Islet of Langerhans (tissue), 1 donor: ENCODE results near the gene NDUFAF4.

Experiments
- FAIRE-seq: peaks from one replicate; lab custom pipeline; 2011; peaks lifted over from hg19 to GRCh38; lab: Jason Lieb, UNC

The NDUFAF4 gene

DNA sequence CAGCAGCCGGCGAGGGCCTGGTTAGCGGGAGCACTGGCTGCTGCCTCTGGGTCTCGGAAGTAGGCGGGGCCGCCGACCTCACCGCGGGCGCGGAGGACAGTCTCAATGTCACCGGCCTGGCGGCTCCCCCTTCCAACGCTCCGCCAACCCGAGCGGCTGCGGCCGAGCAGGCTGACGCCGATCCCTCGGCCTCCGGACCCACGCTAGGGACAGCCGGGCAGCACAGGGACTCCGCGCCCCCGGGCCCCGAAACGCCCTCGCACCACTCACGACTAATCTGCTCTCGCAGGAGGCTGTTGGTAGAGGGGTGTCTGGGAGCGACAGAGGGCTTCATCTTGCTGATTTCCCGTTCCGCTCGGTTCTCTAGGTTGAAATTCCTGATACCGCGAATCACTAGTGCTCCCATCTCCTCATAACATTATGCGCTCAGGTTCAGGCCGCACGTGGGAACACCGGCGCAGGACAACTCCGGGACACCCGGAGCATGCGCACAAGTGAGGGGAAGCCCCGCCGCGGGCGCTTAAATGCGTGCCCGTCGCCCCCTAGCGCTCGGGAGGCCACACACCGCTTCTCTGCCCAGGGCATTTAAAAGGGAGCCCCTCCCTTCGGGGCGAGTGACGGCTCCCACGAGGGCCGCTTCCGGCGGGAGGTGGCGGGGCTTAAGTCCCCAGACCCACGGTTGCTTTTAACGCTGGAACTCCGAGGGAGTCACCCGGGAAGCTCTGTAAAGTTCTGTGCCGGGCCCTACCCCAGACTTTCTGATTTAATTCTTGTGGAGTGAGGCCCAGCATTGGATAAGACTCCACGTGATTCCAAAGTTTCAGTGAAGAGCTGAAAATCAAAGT lies at the start of gene NDUFAF4:
Gene NDUFAF4 (minus strand): TSS at position 496 of the 845 bp plus-strand sequence. CDS start 90 bp downstream, at position 406.
- FAIRE-seq: no peak

DNA sequence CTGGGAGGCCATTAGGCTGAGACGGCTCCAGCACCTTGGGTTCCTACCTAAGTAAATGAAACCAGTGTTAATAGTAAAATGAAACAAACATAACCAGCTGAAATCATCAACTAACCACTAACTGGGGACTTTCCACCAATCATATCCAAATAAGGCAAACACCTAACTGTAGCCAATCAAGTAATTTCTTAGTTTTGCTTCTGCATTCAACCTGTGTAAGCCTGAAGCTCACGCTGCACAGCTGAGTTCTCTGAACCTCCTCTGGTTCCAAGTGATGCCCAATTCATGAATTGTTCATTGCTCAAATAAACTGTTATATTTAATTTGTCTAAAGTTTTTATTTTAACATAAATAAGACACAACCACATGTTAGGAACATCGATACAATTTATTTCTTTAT lies 49.4 kb upstream of the NDUFAF4 start:
- FAIRE-seq: peak; percentile 78

DNA sequence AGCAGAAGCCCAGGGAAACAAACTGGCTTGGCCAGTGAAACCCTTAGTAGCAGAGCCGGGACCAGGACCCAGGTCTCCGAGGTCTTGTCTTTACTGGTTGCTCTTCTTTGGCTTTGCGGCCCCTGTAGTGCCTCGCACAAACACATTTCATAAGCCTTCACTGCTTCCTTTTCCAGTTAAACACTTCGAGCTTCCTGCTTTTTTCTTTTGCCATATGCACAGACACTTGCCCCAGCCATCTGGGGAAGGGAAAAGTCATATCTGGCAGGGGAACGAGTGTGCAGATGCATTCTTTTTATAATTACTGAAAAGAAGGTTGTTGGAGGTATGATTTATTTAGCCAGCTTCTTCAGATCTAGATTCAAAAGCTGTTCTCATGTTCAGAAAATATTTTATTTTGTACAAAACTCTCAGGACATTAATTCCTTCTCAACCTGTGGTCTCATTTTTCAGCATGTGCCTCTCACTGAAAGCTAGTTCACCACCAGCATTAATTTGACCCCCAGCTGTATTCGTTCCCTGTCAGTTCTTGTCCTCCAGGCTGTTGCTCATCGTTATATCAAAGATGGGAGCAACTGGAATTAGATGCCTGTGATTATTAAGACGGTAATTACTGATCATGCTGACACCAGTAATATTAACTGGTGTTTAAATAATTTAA lies 46.0 kb upstream of the NDUFAF4 start:
- no peak for FAIRE-seq

DNA sequence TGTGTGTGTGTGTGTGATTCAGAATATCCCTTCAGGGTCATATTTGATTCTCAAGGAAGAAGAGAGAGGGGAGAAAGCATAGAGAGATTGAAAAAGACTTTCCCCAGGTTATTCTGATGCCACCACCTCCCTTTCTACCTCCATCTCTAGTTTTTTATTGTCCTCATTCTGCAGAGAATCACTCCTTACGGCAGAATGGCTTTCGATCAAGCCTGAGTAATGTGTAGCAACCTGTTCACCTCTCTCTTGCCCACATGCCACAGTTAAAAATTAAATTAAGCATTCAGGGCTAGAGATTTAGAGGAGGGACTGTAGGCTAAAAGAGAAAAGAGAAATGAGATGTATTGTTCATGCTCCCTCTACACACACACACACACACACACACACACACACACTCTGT lies 45.0 kb upstream of the NDUFAF4 start:
- no peak for FAIRE-seq

DNA sequence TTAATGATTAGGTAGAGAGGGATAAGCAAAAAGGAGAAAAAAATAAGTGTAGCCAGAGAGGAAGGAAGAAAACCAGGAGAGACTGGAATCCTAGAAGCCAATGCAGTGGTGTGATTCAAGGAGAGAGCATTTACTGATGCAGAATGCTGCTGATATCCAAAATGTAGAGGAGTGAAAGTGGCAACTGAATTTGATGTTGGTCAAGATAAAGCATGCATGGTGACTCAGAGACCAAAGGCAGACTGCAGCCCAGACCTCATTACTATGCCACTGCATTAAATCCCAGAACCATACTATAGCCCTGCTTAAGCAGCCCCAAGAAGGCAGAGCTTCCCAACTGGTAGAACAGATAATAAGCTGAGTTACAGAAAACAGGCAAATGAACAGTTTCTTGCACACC lies 42.6 kb upstream of the NDUFAF4 start:
- no peak for FAIRE-seq

DNA sequence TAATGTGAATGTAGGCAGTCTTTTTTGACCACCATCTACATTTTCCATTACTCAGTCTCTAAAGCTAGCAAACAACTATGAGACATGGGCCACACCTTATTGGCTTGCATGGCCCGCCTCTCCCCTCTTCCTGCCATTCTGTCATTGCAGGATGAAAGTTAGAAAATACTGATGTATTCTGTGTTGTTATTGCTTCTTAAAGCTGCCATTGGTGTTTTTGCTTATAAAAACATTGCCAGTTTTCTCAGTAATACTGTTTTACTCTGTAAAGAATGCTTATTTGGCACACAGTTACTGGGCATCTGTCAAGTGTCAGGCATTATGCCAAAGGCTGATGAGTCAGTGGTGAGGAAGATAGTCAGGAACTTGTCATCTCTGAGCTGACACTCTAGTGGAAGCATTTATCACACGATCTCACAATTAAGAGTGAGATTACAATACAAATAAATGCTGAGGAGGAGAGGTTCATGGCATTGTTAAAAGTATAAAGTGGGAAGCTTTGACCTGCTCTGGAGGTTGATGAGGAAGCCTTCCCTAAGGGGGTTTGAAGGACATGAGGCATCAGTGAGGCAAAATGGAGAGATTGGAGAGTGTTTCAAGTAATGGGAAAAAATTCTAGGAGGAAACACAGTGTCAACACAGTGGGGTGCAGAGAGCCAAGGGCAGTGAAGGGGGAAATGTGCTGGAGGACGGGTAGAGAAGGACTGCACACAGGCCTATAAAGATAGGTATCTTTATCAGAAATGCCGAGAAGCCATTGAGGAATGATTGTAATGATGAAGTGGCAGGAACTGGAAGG lies 41.5 kb upstream of the NDUFAF4 start:
- FAIRE-seq: peak; percentile 97

DNA sequence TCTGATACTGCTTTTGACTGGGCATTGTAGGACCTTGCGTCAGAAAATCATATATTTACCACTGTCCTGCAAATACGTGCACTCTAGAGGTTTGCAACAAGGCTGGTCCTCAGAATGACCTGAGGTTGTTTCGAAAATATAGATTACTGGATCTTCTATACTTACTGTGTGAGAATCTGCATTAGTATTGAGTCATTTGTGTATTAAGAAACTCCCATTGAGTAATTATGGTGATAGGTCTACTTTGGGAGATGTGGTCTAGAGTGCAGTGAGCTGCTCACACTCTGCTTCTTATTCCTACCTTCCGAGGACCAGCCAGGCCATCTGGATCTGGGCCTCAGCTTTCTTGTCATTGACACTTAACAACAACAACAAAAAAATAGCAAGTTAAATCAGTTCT lies 36.4 kb upstream of the NDUFAF4 start:
- FAIRE-seq: no peak

DNA sequence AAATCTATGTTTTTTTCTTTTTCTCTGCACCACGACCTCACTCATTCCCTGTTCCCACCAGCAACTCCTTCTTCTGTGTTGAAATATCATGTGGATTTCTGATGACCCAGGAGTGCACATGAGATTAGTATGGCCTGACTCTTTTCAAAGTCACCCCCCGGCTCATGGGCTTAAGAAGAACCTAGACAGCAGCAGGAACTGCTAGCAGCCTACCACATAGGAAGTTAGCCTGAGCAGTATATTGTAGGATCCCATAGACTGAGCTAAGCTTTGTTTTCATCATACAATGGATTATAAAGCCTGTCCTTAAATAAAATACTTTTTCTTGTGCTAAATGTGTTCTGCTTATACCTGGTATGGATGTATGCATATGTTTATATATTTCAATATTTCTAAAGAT lies 33.5 kb upstream of the NDUFAF4 start:
- FAIRE-seq: no peak

DNA sequence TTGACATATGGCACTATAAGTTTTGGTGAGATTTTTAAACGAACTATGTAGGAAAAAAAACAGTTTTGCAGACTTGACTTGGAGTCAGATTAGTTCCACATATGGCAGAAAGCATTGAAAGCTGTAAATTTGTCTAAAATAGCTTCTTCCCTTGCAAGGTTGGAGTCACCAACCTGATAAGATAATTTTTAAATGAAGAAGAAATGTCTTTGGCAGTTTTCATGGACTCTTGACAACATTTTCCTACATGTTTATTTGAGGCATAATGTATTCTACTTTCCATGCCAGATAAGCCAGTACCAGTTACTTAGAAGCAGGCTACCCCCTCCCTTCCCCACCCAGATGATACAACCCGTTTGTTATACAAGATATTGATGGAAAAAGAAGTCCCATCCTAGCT lies 32.0 kb upstream of the NDUFAF4 start:
- FAIRE-seq: no peak

DNA sequence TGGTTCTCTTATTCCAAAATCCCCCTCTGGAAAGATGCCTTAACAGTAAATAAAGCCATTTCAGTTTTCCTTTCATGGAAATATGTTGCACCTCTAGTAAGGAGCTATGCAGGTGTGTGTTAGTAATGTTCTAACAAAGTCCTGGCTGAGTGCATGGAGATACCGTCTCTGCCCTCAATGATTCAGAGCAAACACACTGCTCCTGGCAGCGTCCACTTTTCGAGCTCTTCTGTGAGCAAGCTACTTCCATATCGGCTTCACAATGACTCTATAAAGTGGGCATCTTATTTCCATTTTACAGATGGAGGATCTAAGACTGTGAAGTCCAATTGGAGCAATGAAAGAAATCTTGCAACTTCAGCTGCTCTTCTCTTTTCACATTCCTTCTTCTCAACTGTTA lies 30.0 kb upstream of the NDUFAF4 start:
- no peak for FAIRE-seq

DNA sequence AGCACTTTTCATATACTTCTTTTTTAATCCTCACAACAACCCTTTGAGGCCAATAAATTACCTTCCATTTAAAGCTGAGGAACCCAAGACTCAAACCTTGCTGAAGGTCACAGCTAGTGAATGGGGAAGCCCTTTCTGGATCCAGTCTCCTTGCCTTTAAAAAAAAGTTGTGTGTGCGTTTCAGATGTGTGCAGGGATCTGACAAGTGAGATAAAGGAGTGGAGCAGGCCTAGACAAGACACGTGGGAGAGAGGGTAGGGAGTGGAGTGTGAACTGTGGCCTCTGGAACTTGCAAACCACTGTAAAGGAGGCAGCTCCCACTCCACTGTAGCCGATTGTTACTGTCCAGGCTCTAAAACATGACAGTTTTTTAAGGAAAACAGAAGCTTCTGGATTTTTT lies 28.7 kb upstream of the NDUFAF4 start:
- FAIRE-seq: no peak

DNA sequence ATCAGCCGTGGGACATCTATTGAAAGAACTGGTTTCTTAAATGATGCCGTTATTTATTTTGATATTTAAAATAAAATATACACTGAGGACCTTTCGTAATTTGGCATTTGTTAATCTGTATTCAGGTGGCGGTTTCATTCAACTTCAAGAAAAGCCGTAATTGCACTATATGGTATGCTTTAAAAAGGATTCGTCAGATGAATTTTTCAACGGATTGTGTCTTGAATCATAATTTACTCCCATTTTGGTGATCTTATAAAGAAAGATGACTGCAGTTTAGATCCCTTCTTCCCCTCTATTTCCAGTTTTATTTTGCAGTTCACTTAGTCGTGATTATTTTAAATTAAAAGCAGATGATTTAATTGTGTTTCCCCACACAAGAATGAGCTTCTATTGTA lies 27.6 kb upstream of the NDUFAF4 start:
- no peak for FAIRE-seq

DNA sequence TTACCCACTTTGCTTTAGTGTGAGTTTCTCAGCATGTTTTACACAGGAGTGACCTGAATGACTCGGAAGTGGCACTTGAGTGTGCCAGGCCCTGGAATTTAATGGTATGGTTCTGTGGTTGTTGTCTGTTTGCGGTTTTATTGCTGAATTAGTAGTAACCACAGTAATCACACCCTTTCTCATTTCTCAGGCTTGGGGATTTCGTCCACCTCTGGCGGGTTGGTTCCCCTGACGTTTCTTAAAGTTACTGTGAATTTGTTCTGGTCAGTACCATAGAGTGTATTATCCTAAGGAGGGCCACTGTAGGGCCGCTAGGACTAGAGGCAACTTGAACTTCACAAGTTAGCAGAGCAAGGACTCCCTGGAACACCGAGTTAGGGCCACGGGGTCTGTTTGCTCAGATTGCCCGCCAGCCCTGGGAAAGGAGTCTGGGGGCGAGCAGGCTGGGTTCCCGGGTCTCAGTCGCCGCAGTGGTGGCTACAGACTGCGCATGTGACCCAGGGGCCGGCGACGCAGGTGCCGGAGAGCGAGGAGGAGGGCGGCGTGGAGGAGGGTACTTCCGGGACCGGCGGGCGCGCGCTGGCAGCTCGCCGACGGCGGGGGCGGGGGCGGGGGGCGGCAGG lies 26.3 kb upstream of the NDUFAF4 start:
- FAIRE-seq: no peak

DNA sequence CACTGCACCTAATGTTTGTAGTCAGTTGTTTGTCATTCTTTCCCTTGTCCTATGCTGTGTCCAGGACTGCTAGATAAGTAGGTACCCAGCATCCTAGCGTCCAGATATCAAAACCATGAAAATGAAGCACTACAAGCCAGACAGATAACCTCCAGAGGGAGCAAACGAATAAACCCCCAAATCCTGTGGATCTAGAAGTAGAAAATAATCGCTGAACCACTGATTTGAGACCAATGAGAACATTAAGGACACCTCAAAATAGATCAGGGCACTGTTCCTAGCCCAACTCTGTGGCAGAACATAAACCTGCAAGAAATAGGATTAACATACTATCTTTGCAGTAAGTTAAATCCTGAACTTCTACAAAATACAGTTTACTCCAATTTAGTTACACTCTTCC lies 25.7 kb upstream of the NDUFAF4 start:
- peak; percentile 60 for FAIRE-seq

DNA sequence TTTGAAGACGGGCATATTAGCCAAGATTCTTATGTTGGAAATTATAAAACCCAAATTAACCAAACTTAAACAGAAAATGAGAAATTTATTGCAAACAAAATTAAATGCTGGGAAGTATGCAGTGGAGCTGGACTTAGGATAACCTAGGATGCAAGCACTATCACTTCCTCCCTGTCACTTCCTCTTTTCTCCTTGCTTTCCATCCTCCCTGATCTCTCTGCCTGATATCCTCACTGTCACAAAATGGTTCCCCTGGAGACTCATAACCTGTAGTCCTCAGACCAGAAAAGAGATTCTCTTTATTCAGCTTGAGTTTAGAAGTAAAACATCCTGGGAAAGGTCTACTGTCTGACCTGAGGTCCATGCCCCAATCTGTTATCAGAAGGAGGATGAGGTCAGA lies 19.4 kb upstream of the NDUFAF4 start:
- no peak for FAIRE-seq

DNA sequence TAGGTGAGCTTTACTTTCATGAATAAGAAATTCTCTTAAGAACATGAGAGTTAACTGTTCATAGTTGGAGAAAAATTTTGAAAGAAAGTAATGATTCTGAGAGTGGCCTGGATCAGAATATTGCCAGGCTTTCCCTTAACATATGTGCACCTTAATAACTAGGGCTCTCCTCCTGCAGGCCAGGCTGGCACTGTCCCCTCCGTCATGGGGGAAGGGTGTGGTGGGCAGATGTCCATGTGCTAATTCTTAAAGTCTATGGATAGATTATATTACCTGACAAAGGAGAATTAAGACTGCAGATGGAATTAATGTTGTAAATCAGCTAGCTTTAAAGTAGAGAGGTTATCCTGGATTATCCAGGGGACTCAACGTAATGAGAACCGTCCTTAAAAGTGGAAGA lies 15.9 kb upstream of the NDUFAF4 start:
- FAIRE-seq: no peak

DNA sequence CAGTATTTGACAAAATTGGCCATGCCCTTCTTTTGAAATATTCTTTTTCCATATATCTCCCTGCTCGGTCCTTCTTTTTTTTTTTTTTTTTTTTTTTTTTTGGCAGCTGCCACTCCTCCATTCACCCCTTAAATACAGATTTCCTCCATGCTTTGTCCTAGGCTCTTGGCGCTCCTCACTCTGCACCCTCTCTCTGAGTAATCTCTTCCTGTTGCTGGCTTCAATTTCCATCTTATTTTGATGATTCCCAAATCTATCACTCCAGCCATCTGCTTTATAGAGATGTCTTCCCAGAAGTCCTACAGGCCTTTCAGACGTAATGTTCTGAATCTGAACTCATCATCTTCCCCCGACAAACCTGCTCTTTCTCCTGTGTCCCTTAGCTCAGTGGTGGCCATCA lies 14.1 kb upstream of the NDUFAF4 start:
- no peak for FAIRE-seq

DNA sequence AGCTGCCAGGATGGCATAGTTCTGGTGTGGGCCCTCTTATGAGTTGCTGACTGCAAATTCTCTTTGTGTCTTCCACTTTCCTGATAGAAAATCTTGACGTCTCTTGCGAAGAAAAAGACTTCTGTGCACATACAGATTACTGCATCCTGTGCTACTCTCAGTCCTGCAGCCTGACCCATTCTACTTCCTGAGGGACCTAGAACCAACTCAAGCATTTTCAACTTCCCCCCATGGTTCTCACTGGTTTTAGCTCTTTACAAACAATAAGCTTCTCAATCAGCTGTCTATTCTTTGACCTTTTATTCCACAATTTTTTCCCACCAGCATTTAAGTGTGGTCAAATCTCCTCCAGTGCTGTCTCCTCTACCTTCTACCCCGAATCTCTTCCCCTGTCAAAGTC lies 13.5 kb upstream of the NDUFAF4 start:
- no peak for FAIRE-seq

DNA sequence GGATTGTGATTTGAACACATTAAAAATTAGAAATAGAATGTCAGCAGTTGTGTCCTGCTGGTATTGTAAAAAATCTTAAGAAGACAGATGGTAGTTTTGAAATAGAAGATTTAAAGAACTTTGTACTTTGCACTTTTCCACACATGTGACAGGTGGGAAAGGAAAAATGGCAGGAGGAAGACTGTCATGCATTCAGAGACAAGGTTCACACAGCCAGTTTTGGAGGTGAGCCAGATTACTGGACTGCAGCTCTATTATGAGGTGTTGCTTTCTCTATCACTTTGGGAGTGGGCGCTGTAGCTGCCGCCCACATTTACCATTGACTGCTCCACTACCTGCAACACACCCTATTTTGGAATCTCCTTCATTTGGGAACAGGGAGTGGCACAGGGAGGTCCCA lies 12.1 kb upstream of the NDUFAF4 start:
- FAIRE-seq: no peak

DNA sequence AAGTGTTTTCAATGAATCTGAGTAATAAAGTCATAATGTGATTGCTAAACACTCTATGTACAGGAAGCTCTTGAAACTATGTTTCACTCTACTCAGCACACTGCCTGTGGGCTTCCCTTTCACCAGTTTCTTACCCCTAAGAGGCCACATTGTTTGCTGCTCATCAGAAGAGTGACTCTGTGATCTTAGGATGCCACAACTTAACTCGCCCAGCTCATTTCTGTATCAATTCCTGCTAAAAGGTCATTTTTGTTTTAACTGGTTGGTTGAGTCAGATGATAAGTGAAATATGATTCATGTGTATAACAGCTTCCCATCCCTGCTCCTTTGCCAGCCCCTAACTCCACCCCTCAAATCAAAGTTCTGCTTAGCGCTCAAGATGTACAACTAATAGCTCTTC lies 9.8 kb upstream of the NDUFAF4 start:
- no peak for FAIRE-seq

DNA sequence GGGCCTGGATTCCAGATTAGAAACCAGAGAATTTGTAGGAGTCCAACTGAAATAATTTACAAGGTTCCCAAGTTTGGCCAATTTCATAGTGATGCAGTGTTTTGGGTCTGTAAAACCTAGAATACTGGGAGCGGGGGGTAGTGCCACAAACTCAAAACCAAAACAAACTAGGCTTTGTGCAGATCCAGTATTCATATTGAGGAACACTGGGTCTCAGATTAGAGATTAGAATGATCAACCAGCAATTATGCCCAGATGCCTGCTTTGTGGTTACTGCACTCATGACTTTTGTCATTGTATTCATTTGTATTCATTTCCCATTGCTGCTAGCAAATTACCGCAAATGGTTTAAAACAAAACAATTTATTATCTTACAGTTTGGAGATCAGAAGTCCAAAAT lies 3.2 kb upstream of the NDUFAF4 start:
- FAIRE-seq: no peak

DNA sequence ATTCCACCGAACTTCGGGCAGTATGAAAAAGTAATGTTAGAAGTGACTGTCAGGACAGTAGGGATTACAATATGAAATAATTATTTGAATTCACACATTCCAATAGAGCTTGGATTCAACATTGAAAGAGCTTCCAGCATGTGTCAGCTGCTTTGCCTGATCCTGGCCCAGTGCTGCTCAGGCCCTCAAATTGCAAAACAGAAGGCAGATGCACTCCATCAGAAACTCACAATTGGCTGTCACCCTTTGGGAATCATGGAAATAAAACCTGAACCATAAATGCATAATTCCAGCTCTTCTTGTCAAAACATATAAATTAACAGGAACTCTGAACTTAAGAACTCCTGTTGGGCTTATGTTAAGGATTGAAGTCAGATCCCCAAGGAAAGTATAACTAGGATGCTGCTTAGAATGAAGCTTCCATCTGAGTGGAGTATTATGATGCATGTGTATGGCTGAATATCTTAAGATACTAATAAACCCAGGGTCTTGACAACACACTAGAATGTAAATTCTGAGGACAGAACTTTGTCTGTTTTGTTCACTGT lies 1.8 kb upstream of the NDUFAF4 start:
- FAIRE-seq: no peak
